Psoas muscle (tissue), 8 donors: ENCODE results near the gene ICE2. TPM values are rescaled to one million over a fixed set of nuclear protein-coding genes. Genes with fewer than 3 reads are reported as not detected.
A peak's percentile ranks its signal among the peaks of the same experiment; 100 is the strongest.

ENCODE experiments used
- ATAC-seq, 4 donors: fragments of 200-7000 bp; cut with Tn5 transposase; one replicate each; pipeline ENCODE4 v1.9.1; 2020; ENCODE audit warnings: moderate library complexity in 3 of 4, mild to moderate bottlenecking in 2 of 4
- DNase-seq, 2 donors: peaks; one replicate each; pipeline ENCODE4 v3.0.0-alpha.2; 2020
- H3K27ac ChIP-seq: fragments of 200-600 bp; one replicate; pipeline ENCODE4 v1.8.0; 2022
- H3K27me3 ChIP-seq, 3 donors: fragments of 200-600 bp in 1 of 3; one replicate each; pipeline versions ENCODE4 v1.6.1 to v1.8.0; 2013 to 2022; ENCODE audit warnings: low read length in 2 of 3, mild to moderate bottlenecking in 2 of 3, moderate library complexity in 1 of 3; ENCODE audit not compliant: insufficient read depth in 3 of 3
- H3K36me3 ChIP-seq, 2 donors: fragments of 200-600 bp in 1 of 2; one replicate each; pipeline versions ENCODE4 v1.6.1 to v1.8.0; 2013 to 2022; ENCODE audit warnings: low read depth in 1 of 2, mild to moderate bottlenecking in 1 of 2, moderate library complexity in 1 of 2; ENCODE audit not compliant: insufficient read depth in 1 of 2
- H3K4me1 ChIP-seq: fragments of 200-600 bp; one replicate; pipeline ENCODE4 v1.8.0; 2022
- H3K4me3 ChIP-seq: fragments of 200-600 bp; one replicate; pipeline ENCODE4 v1.8.0; 2022; ENCODE audit warnings: mild to moderate bottlenecking
- H3K9me3 ChIP-seq: fragments of 200-600 bp; one replicate; pipeline ENCODE4 v1.8.0; 2022
- WGBS, 3 donors: extraction: QIAGEN DNeasy Blood & Tissue Kit; methylation state at CpG; one replicate each; pipeline versions ENCODE4 v1.1.6 to v1.1.7; 2013; 5-methylcytosine and 5-hydroxymethylcytosine counted together
- intact Hi-C, 2 donors: fragments of 100-400 bp; cut with DNase I; formaldehyde crosslinking; loops; one replicate each; pipeline versions ENCODE4 v1.11.0 to v1.14.2; 2022
- polyA plus RNA-seq, 3 donors: library from polyadenylated mRNA; stranded (reverse); fragments of 200-250 nt; gene quantifications; one replicate each; pipeline ENCODE4 v1.2.3, GENCODE V29; 2013
- total RNA-seq, 4 donors: library from RNA; stranded (reverse); fragmentation: NEBNext Ultra II Directional in 2 of 4; extraction: Animal tissue kit (Norgen Biotek cat#: 25700) in 2 of 4; gene quantifications; one replicate each; pipeline versions ENCODE4 v1.2.1 to v1.2.4, GENCODE V29; 2021 to 2023
- TF ChIP-seq, protein P1 (sequence below): fragments of 200-600 bp; IDR thresholded peaks from one replicate; pipeline ENCODE4 v1.8.0; 2022; ENCODE audit warnings: antibody characterized with exemption
- donor health status: healthy with polysubstance abuse.
- donor health status: DM: no; HTN: no; CAD: no; lungs with moderate emphysema.
- donor health status: Bipolar disorder and iron deficiency.
- donor health status: healthy.
- donor health status: DM: yes; HTN: yes; CAD: no.
- donor health status: DM: no; HTN: no; CAD: no.
- donor health status: DM: no; HTN: no; CAD: no.
- donor health status: DM: yes; HTN: yes; CAD: no.

ICE2 gene
- total and polyA plus RNA-seq, 7 donors, result 5.2 to 25.9 (median 20.0) TPM

DNA sequence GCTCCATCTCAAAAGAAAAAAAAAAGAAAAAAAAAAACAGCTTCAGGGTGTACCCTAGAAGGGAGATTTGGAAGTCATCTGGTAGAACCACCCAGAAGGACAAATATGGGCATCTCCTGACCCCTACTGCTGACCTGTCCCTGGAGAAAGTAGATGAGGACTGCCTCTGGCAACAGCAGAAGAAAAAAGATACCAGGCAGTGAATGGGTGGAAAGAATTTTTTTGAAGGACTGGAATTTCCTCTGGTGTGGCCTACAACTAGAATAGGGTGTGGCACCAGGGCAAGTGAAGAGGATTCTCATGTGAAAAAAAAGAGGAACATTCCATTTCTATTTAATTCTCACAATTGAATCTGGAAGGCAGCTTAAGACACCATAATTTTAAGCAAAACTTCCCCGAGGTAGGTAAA, 84.2 kb downstream of the ICE2 start:
- Histone ChIP-seq H3K36me3 (peaks cover 13 to 32% of the 10 kb centered on the region in 2 donors), H3K27ac (peak overlapping the region; percentile 93), H3K27me3 (no peaks in the 10 kb centered on the region), H3K9me3 (no peaks in the 10 kb centered on the region), H3K4me1 (peaks cover 66% of the 10 kb centered on the region), H3K4me3 (peak overlapping the region; percentile 80)
- intact Hi-C loops, result loop anchor here in 1 of 2 donors (5.0 kb wide), 1 partner anchor 32 kb away; no protein-coding TSS in a partner anchor
- 52 to 58% (median 54%) methylated on average over 1 of the region's 1 CpG for WGBS, 3 donors
- ATAC-seq (no peak), DNase-seq (no peak)
- TF ChIP-seq, protein P1, sequence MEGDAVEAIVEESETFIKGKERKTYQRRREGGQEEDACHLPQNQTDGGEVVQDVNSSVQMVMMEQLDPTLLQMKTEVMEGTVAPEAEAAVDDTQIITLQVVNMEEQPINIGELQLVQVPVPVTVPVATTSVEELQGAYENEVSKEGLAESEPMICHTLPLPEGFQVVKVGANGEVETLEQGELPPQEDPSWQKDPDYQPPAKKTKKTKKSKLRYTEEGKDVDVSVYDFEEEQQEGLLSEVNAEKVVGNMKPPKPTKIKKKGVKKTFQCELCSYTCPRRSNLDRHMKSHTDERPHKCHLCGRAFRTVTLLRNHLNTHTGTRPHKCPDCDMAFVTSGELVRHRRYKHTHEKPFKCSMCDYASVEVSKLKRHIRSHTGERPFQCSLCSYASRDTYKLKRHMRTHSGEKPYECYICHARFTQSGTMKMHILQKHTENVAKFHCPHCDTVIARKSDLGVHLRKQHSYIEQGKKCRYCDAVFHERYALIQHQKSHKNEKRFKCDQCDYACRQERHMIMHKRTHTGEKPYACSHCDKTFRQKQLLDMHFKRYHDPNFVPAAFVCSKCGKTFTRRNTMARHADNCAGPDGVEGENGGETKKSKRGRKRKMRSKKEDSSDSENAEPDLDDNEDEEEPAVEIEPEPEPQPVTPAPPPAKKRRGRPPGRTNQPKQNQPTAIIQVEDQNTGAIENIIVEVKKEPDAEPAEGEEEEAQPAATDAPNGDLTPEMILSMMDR, result no peak

DNA sequence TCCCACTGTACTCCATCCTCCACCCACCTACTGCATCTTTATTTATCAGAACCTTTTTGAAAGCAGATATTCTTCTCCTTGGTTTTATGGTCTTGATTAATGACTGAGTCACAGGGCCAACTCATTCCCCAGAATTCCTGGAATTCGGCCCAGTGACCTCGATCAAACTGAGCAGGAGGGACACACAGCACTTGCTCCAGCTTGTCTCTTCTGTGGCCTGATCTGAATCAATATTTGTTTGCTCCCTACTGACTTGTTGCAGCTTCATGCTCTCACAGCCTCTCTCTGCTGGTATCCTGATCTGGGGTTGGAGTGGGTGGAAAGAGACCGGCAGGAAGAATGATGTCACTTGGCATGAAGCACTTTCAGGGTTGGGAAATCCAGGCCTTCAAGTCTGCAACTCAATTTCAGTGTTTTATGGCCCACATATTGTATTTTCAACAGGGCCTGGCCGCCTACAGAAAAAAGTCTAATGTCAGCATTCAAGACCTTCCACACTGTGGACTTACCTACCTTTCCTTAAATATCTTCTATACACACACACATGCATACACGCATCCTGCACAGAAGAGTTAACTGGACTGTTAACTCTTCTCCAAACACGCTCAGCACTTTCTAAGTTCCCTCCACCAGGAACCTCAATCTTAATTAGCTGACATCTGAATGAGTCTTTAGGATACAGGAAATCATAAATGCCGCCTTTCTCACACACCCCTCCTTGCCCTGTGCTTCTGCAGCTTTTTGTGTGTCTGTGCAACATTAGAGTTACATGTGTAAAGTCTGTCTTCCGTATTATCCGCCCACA, 85.8 kb downstream of the ICE2 start:
- no peaks in the 10 kb centered on the region for H3K27me3 ChIP-seq
- peak overlapping the region; percentile 93 for H3K27ac ChIP-seq
- peak; percentile 65 to 79 for DNase-seq
- no peaks in the 10 kb centered on the region for H3K9me3 ChIP-seq
- intact Hi-C loops, result no loop called here
- TF ChIP-seq, protein P1, result no peak
- ATAC-seq, result peak; percentile 42 to 52 (median 44)
- peaks cover 18 to 32% of the 10 kb centered on the region in 2 donors for H3K36me3 ChIP-seq
- H3K4me1 ChIP-seq, result peaks cover 75% of the 10 kb centered on the region
- WGBS, 3 donors, result 24 to 35% (median 30%) methylated on average over 9 of the region's 9 CpGs
- H3K4me3 ChIP-seq, result peak overlapping the region; percentile 80

DNA sequence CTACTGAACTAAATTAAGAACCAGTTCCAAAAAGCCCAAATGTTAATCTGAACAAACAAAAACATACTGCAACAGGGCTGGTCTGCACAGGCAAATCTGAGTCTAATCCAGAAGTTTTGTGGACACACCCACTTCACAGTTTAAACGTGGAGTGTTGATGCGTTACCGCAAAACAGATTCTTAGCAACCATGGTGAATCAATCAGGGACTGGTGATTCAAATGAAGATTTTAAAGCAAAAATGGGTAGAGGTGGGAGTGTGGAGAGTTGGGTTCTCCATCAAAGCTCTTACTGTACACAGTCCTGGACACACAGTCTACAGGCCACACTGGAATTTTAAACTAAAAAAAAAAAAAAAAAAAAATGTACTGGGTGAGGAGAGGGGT, 86.3 kb downstream of the ICE2 start:
- Histone ChIP-seq H3K27ac (peak overlapping the region; percentile 93), H3K4me1 (peaks cover 75% of the 10 kb centered on the region), H3K4me3 (peak overlapping the region; percentile 80), H3K36me3 (peaks cover 18 to 32% of the 10 kb centered on the region in 2 donors), H3K27me3 (no peaks in the 10 kb centered on the region), H3K9me3 (no peaks in the 10 kb centered on the region)
- intact Hi-C loops, result no loop called here
- DNase-seq (no peak), ATAC-seq (peak in 1 of 4 donors; percentile 0)
- TF ChIP-seq, protein P1, result no peak
- 19 to 26% (median 21%) methylated on average over 3 of the region's 3 CpGs for WGBS, 3 donors

DNA sequence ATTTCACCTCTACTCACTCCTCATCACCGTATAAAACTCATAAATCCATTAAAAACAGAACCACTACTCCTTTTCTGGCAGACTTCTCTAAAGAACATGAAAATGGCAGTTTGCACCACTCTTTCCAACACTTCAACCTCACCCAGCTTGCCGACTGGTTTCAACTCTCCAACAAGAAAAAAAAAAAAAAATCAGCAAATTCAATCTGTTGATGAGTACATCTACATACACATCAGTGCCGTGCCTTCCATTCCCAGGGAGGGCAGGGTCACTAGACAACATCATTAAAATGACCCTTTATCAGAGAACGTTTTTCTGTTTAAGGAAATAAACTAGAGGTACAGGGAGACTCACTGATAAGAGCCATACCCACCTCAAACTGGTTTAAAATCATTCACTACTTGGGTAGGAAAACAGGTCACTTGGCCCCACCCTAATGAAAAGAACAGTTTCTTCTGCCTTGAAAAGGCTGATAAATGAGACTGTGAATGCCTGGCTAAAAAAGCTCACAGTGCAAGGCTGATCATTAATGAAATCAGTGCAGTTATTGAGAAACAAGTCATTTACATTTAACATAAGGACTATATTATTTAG, 87.1 kb downstream of the ICE2 start:
- Histone ChIP-seq H3K27ac (peak overlapping the region; percentile 93), H3K27me3 (no peaks in the 10 kb centered on the region), H3K4me1 (peaks cover 81% of the 10 kb centered on the region), H3K9me3 (no peaks in the 10 kb centered on the region), H3K4me3 (peak overlapping the region; percentile 80), H3K36me3 (peaks cover 23 to 32% of the 10 kb centered on the region in 2 donors)
- ATAC-seq (no peak), DNase-seq (no peak)
- TF ChIP-seq, protein P1, result no peak
- WGBS, 3 donors, result 33 to 49% (median 37%) methylated on average over 4 of the region's 4 CpGs
- intact Hi-C loops, result no loop called here
